ENCODE data around the gene MISP3.

MISP3 gene

DNA sequence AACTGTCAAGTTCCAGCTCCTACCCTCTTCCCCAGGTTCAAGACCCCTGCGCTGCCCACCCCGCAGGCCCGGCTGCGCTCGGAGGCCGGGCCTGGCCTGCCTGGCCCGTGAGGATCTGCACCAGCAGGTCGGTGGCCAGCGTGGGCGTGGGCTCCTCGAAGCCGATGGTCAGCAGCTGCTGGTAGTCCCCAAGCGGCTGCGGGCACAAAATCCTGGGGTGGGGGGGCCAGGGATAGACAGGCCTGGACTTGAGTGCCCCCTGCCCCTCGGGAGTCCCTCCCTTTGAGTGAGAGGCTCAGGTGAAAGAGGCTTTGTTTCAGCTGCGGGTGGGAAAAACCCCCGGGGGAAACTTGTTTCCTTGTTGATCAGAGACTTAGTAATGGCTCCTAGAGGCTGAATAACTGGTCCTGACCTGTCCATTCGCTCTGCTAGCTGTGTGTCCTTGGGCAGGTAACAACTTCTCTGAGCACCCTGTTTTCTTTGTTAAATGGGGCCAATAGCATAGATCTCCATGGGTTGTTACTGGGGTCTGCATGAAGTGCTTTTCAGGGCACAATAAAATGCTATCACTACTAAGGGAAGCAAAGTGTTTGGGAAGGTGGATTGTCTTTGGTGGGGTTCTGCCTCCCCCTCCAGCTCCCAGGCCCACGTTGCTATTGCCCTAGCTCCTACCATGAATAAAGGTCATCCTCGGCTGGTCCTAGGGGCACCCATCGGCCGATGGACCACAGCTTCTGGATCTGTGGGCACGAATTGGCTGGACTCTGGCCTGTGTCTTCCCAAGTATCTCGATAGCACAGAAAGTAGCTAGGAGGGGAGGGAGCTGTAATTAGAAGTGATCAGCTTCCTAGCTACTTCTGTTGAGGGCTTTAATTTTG lies 9.4 kb downstream of the MISP3 start:
- peak; percentile 62 for DNase-seq

DNA sequence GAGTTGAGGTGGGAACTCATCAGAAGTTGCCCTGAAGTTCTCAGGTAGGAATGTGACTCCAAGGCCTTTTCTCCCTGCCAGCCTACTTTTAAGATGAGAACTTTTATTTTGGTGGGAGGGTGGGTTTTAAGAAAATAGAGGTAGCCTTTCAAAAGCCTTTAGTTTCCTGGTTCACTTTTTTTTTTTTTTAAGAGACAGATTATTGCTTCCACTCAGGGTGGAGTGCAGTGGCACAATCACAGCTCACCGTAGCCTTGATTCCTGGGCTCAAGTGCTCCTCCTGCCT lies 10.0 kb downstream of the MISP3 start:
- no peak for DNase-seq

DNA sequence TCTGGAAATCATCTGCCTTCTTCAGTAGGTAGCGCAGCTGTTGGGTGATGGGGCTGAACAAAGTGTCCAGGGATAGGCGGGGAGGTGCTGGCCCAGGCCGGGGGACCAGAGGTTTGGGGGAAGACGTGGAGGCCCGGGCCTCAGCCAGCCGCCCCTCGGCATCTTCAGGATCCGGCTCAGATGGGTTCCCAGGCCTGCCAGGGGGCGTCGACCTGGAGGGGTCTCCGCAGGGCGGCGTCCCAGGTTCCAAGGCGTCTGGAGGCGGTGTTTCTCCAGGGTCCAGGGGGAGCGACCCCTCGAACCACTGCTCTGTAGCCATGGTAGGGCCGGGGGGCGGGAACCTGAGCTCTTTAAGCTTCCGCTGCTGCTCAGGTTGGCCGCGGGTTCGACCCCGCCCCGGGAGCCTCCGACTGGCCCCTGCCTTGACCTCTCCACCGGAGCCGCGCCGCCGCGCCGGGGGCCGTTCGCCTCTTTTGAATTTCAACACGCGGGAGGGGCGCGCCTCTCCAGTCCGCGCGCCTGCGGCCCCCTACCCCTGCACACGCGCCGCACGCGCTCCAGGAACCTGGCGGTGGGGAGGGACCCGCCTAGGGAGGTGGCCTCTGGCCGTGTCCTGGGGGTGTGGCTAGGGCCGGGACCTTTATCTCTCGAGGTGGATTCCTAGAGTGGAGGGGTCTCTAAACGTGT lies 12.9 kb downstream of the MISP3 start, which contains the start of gene C19orf67:
Gene C19orf67 (minus strand): TSS at position 475 of the 687 bp plus-strand sequence. CDS start 156 bp downstream, at position 319.
- no peak for DNase-seq

DNA sequence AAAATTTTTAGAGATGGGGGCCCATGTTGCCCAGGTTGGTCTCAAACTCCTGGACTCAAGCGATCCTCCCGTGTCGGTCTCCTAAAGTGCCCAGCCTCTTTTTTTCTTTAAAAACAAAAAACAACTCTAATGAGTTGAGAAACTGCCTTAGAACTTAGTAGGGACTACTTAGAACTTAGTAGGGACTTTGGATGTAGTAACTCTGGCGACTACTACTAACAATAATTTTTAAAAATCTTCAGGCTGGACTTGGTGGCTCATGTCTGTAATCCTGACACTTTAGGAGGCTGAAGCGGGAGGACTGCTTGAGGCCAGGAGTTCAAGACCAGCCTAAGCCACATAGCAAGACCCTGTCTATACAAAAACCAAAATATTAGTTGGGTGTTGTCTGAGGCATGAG lies 13.5 kb downstream of the MISP3 start:
- no peak for DNase-seq

DNA sequence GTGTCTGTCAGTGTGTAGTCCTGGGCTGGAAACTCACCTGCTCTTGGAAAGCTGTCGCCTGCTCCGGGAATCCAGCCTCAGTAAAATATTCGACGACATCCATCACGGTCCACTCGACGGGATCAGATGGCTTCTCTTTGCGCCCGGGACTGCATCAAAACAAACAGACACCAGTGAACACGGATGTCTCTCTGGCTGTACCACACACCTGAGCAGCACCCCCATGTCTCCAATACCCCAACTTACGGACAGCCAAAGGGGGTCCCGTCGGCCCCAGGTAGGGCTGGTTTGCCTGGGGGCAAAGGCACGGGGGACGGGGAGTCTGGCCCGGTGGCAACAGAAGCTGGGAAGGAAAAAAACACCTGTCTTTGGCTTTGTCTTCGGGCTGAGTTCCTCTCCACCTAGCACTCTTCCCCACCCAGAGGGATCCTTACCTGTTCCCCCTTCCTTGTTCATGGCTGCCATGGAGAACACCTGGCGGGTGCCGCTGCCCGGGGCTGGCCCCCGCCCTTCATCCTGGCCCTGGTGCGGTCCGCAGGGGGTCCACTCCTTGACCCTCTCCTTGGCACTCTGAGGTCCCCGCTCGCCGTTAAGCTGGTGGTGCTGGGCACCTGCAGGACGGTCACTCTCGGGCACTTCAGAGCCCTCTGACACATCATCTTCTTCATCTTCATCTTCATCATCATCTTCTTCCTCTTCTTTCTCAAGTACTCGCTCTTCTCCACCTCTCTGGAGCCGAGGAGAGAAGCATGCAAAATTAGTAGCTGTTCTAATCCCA lies 16.2 kb downstream of the MISP3 start:
- no peak for DNase-seq

DNA sequence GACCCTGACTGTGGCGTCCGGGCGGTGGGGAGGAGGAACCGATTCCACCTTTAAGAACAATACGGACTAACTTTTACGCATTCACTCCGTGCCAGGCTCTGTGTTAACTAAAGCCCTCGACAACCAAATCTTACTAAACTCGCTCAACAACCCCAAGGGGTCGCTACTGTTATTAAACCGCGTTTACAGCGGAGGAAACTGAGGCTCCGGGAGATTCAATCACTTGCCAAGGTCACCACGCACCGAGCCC lies 16.8 kb downstream of the MISP3 start:
- peak; percentile 38 for DNase-seq

DNA sequence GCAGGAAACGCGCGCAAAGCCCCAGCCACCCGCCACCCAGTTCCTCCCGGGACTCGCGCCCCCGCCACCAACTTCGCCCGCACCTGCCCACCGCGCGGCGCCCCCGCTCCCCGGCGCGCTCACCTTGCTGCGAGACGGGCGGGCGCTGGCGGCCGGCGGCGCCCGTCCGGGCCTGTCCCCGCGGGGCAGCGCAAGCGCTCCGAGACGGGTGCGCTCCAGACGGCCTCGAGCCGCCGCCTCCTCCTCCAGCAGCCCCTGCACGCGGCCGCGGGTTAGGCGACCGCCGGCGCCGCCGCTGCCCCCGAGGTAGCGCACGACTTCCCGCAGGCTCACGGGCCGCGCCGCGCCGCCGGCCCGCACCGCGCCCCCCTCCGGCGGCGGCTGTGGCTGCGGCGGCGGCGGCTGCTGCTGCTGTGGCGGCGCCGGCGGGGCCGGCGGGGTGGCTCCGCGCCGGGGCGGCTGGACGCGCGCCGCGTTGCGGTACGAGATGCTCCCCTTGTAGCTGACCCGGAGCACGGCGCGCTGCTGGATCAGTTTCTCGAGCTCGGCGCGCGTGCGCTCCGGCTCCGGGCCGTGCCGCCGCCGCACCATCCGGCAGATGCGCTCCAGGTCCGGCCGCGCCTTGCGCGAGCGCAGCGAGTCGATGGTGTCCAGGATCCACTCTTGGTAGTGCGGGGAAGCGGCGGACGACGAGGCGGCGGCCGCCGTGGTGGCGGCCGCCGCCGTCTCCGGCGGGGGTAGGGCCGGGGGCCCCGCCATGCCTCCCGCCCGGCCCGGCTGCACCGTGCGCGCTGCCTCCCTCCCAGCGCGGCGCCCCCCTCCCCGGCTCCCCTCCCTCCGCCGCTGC lies 17.3 kb downstream of the MISP3 start:
- DNase-seq: peak; percentile 48

DNA sequence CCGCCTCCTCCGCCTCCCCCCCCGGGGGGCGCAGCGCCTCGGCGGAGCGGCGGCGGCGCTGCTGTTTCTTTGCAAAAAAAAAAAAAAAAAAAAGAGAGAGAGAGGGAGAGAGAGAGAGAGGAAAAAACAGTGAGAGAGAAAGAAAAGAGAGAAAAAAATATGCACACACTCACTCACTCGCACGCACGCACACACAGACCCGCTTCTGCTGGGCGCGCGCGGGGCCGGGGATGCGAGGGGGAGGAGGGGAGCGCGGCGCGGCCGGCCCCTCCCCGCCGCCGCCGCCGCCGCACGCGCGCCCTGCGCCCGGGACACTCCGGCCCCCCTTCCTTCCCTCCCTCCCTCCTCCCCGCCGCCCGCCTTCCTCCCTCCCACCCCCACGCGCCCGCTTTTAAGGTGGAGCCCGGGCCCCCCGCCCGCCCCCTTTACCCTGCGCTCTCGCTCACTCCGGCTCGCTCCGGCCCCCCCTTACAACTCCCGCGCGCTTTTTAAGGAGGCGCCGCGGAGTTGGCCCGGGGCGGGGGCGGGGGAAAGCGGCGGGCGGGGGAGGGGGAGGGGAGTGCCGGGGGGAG lies 18.0 kb downstream of the MISP3 start, which contains the start of gene SAMD1:
Gene SAMD1 (minus strand): TSS at position 243 of the 572 bp plus-strand sequence.
- peak; percentile 90 for DNase-seq

DNA sequence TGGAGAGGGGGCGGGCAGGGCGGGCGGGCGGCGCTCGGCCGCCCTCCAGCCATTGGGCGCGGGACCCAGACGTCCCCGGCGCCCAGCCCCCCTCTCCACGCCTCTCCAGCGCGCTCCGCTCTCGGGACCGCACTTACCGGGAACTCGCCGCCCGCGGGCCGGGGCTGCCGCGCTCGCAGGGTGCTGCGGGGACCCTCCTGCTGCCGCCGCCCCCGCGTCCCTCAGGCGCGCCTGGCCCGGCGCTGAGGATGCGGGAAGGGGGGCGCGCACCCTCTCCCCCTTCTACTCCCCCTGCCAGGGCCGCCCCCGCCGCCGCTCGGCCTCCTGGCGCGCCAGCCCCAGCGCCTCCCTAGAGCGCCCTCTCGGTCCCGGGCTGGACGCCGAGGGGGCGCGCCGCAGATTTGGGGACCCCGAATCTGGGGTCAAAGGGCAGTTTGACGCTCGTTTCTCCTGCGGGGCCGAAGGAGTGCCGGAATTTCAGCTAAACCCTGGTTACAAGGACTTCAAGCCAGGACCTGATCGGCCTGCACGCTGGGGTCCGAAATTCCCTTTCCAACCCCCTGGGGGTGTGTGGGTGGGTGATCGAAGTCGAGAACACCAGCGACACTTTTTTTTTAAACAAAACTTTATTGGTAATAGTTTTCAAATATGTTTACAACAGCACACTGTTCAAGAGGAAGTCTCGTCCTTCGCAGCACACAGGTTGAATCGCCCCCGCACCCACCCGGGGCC lies 18.7 kb downstream of the MISP3 start:
- DNase-seq: peak; percentile 75

DNA sequence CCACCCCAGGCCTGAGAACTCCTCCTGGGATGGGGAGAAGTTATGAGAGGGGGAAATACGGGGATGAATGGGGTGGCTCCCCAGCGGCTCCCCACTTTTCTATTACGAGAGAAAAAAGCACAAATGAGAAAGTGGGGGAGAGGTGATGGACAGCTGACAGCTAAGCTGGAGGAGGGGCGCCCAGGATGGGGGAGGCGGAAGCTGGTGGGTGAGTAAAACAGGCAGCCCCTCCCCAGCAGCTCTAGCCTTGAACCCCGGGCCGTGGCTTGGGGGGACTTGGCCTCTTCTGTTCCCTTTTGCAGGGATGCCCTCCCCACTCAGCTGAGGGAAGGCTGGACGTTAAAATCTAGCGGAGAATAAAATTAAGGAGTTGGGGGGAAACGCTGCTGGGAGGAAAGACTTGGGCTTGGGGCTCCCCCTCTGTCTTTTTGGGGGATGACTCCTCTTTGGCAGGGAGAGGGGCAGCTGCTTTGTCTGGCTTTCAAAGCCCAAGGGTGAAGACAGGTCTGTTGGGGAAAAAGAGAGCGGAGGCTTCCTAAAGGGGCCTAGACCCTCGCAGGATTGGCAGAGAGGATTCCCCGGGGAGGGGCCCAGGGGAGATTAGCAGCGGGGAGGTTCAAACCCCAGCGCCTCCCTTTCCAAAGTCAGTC lies 19.4 kb downstream of the MISP3 start:
- no peak for DNase-seq

DNA sequence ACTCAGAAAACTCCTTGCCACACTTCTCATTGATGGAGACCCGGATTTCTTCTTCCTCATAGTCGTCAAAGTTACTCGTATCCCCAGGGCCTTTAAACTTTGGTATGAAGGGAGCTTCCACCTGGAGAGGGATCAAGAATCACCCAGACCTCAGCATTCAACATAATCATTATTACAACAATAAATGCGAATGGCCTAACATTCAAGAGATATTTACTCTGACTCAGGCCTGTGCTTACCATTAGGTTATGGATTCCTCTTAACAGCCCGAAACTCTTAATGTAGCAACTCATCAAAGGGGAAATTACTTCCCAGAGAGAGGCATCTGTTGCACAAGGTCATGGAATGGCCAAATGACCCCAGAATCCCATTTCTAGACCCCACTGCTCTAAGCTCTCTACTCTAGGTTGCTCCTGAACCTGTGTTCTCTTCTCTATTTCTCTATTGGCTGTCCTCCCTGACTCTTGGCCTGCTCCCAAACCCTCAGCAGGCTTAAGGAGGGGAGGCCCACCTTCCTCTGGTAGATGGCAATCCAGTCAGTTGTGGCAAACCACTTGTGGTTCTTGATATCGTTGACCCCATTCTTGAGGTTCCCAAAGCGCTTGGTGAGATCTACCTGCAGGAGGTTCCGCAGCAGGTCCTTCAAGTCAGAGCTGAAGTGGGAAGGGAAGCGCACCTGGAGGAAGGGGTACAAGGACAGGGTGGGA lies 20.7 kb downstream of the MISP3 start:
- DNase-seq: no peak

DNA sequence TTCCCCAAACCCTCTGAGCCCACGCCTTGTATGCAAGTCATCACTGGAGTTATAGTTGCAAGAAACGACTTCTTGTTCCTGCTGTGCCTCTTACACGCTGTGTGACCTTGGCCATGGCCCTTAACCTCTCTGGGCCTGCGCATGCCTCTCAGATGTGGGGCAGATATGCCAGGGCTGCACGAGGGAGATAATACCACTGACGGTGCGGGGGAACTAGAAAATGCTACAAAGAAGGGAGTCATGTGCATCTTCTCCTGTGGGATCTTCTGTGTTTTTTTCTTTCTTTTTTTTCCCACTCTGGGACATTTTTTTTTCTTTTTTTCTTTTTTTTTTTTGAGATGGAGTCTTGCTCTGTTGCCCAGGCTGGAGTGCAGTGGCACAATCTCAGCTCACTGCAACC lies 22.3 kb downstream of the MISP3 start:
- no peak for DNase-seq

DNA sequence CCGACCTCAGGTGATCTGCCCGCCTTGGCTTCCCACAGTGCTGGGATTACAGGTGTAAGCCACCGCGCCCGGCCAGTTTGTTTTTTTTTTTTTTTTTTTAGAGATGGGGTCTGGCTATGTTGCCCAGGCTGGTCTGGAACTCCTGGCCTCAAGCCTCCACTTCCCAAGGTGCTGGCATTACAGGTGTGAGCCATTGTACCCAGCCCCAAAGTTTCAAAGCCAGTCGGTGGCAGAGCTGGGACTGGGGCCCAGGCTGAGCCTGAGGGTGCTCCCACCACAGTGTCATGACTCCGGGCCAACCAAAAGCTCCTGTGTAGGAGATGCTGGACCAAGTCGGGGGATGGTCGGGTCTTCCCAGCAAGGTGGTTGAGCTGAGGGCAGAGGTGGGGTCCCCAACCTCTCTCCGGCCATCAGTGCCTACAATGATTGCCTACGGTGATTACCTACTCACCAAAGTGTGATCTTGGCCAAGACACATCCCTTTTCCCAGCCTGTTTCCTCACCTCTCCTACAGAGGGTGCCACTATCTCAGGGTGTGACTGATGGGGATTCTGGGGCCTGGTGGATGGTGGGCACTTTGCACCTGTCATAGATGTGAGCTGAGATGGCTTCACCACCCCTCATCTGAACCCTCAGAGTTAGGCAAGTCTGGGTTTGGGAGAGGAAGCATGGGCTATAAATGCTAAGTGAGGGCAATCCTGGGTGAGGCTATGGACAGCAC lies 23.8 kb downstream of the MISP3 start:
- no peak for DNase-seq

DNA sequence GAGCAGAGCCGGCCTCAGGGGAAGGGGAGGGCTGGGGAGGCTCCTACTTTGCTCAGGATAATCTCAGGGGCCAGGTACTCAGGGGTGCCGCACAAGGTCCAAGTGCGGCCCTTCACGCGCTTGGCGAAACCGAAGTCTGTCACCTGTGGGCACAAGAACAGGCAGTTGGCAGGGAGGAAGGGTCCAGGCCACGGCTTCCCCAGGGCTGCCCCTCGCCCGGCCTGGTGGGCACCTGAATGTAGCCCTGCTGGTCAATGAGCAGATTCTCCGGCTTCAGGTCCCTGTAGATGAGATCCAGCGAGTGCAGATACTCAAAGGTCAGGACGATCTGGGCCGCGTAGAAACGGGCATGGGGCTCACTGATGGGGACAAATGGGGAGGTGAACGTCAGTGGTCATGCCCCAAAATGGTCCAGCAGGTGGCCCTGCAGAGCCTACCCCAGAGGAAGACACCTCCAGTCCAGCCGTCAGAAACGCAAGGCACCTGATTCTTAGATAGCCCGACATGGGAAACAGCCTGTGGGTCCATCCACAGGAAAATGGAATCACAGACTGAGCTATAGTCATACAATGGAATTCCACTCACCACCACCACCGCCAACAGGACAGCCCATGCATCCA lies 25.1 kb downstream of the MISP3 start:
- no peak for DNase-seq

DNA sequence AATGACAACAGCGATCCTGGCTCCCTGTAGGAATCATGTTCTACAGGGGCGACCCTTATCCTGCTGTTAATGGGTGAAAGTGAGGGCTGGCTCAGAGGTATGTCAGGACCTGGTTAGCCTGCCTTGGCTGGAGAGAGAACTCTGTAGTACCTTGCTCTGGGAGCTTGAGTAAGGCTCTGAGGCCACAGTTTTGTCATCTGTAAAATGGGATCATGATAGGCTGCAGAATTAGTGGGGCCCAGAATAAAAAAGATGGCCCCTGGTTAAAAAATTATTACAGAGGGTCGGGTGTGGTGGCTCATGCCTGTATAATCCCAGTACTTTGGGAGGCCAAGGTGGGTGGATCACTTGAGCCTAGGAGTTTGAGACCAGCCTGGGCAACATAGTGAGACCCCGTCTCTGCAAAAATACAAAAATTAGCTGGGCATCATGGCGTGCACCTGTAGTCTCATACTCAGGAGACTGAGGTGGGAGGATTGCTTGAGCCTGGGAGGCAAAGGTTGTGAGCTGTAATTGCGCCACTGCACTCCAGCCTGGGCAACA lies 28.5 kb downstream of the MISP3 start:
- DNase-seq: no peak

DNA sequence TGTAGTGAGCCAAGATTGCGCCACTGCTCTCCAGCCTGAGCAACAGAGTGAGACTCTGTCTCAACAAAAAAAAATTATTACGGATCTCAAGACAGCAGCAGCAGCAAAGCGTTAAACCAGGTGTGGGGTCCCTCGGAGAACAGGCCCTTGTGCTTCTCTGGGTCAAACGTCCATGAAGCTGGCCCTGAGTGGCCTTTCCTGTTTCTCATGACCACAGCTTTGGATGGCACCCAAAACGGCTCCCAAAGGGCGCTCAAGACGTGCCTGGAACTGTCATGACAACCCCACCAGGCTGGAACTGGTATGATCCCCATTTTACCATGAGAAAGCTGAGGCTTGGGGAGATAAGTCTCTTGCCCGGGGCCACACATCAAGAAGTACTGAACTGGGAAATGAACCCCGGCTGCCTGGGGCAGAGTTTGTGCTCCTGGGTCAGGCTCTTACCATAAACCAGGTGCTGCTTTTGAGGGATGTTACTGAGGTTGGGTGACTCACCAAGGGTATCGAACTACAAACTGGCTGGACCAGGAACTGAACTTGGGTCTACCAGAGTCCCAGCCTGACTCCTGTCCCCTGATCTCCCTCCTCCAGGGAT lies 29.6 kb downstream of the MISP3 start:
- no peak for DNase-seq

DNA sequence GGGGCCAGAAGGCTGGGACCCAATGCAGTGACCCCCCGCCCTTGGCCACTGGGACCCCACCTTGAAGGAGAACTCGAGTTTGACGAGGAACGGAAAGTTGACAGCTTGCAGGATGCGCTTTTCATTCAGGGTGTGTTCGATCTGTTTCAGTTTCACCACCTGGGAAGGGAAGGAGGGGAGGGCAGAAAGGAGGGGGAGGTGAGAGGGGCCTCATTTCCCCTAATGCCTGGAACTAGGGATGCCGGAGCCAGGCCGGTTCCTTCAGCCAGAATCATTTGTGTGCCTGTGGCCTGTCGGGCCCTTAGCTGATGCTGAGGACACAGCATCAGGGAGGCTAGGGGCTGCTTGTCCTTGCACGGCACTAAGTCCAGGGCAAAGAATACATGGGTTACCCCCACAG lies 30.2 kb downstream of the MISP3 start:
- DNase-seq: no peak

DNA sequence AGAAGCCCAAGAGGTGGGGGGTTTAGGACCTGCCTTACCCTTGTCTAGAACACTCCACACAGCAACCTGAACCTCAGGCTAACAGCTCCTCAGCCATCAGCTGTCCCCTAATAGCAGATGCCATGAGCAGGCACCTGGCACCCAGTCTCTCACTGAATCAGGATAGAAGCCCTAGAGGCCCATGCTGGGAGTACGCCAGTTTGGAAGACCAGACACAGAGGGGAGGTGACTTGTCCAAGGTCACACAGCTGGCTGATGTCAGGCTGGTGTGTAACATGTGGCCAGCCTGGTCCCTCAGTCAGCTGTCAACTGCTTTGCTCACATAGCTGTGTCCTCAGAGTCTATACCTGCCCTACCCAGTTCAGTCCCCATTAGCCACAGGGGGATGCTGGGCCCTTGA lies 30.7 kb downstream of the MISP3 start:
- DNase-seq: no peak

DNA sequence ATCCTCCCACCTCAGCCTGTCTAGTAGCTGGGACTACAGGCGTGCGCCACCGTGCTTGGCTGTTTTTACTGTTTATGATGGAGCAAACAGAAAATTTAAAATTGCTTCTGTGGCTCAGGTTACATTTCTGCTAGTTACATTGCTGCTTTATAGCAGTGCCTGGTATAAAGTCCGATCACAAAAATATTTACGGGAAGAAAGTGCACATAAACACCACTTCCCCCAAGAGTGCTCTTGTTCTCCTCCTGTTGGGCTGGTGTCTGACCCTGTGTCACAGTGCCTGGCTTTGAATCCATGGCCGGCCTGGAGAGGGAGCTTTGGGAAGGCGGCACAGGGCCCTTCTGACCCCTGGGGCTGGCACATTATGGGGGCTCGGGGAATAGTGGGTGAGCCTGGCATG lies 33.1 kb downstream of the MISP3 start:
- no peak for DNase-seq

Measured in CD4-positive, alpha-beta T cell treated with Interleukin-17A for 1 hour (primary cell).